Right renal pelvis (tissue), 4 donors: Measurements from ENCODE around the gene EGFLAM. TPM values are rescaled to one million over a fixed set of nuclear protein-coding genes. Genes with fewer than 3 reads are reported as not detected.

ENCODE experiments used
- DNase-seq, 4 donors: peaks; one replicate each; pipeline ENCODE4 v3.0.0-alpha.2; 2013; ENCODE audit warnings: low read depth in 4 of 4, low spot score in 3 of 4, missing footprints in 1 of 4
- polyA plus RNA-seq, 4 donors: library from polyadenylated mRNA; unstranded; fragments of 120-200 nt; gene quantifications; one replicate each; pipeline ENCODE4 v1.2.1, GENCODE V29; 2013; ENCODE audit not compliant: insufficient read length in 4 of 4

Gene EGFLAM
- polyA plus RNA-seq, result 10 to 100 TPM in 2 of 4 donors, 1 to 10 TPM in 2; 8.6 to 11.6 (median 10.1) TPM

- DNase-seq, result peak in 2 of 4 donors; percentile 32 to 46
Observed at GRCh38 chr5:38258319-38259061, at the start of gene EGFLAM. EGFLAM (plus strand) TSS chr5:38258559; CDS start chr5:38258755, 196 bp downstream.

GRCh38 chr5:38208782-38209378, 49.5 kb upstream of the EGFLAM start:
- peak in 1 of 4 donors; percentile 33 for DNase-seq

GRCh38 chr5:38210676-38211353, 47.5 kb upstream of the EGFLAM start:
- DNase-seq, result no peak

- DNase-seq, result no peak
Observed at GRCh38 chr5:38211354-38211710, 47.0 kb upstream of the EGFLAM start.

- no peak for DNase-seq
Observed at GRCh38 chr5:38212307-38212706, 46.1 kb upstream of the EGFLAM start.

GRCh38 chr5:38226091-38226490, 32.3 kb upstream of the EGFLAM start:
- DNase-seq, result no peak

- no peak for DNase-seq
Observed at GRCh38 chr5:38228914-38229313, 29.4 kb upstream of the EGFLAM start.

GRCh38 chr5:38234737-38235136, 23.6 kb upstream of the EGFLAM start:
- DNase-seq, result no peak

- DNase-seq, result no peak
Observed at GRCh38 chr5:38237681-38238080, 20.7 kb upstream of the EGFLAM start.

- no peak for DNase-seq
Observed at GRCh38 chr5:38240212-38240611, 18.1 kb upstream of the EGFLAM start.

- no peak for DNase-seq
Observed at GRCh38 chr5:38241655-38242054, 16.7 kb upstream of the EGFLAM start.

- no peak for DNase-seq
Observed at GRCh38 chr5:38245307-38245706, 13.1 kb upstream of the EGFLAM start.

GRCh38 chr5:38249301-38249700, 9.1 kb upstream of the EGFLAM start:
- DNase-seq, result no peak

- DNase-seq, result no peak
Observed at GRCh38 chr5:38249812-38250211, 8.5 kb upstream of the EGFLAM start.

- DNase-seq, result no peak
Observed at GRCh38 chr5:38250763-38251448, 7.5 kb upstream of the EGFLAM start.

GRCh38 chr5:38253759-38254158, 4.6 kb upstream of the EGFLAM start:
- DNase-seq, result no peak

- no peak for DNase-seq
Observed at GRCh38 chr5:38257308-38258041, 884 bp upstream of the EGFLAM start.

- DNase-seq, result no peak
Observed at GRCh38 chr5:38258042-38258318, 379 bp upstream of the EGFLAM start.

- DNase-seq, result no peak
Observed at GRCh38 chr5:38259062-38259808, 876 bp downstream of the EGFLAM start.

- no peak for DNase-seq
Observed at GRCh38 chr5:38259809-38260160, 1.4 kb downstream of the EGFLAM start.
